ENCODE measurements around the gene RIT1. TPM values are rescaled to one million over a fixed set of nuclear protein-coding genes. Genes with fewer than 3 reads are reported as not detected.
A peak's percentile ranks its signal among the peaks of the same experiment; 100 is the strongest.

RIT1 gene
- total RNA-seq, 1 donor from 2014 or later: 19.0 TPM

DNA sequence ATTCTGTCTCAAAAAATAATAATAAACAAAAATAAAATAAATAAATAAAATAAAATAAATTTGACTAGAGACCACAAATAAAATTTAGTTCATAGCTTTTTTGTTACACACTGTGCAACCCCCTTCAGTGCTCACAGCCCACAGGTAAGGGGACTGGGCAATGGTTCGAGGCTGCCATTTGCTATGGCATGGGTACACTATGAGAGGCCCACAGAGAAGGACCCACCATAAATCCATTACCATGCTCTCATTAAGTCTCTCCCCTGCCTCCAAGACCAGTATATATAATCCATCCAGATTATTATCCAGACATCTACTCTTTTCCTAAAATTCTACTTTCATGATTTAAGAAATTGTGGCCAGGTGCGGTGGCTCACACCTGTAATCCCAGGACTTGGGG, 8.7 kb upstream of the RIT1 start:
- Histone ChIP-seq H3K4me1 (peaks cover 7% of the 10 kb centered on the region), H3K27ac (replicated peaks) (no peak overlapping the region), H3K36me3 (peaks cover 99% of the 10 kb centered on the region), H3K4me3 (no peak overlapping the region), H3K9me3 (replicated peaks) (no peaks in the 10 kb centered on the region), H3K27me3 (ENCODE audit: low read depth) (no peaks in the 10 kb centered on the region)
- no peak for TF ChIP-seq CTCF (IDR thresholded peaks at IDR 0.05; ENCODE audit: borderline replicate concordance)
- intact Hi-C loops (cut with micrococcal nuclease): no loop called here
- no peak for DNase-seq

DNA sequence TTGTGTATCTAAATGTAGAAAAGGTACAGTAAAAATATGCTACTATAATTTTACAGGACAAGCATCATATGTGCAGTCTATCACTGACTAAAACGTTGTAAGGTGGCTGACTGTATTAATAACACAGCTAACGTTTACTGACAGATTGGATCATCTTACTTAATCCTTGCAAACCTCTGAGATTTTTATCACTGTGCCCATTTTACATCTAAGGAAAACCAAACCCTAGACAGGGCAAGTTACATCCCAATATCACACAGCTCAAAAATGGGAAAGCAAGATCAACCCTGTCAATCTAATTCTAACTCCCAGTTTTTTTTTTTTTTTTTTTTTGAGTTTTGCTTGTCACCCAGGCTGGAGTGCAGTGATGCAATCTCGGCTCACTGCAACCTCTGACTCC, 7.5 kb upstream of the RIT1 start:
- intact Hi-C loops (cut with micrococcal nuclease): no loop called here
- peaks cover 99% of the 10 kb centered on the region for H3K36me3 ChIP-seq
- H3K4me1 ChIP-seq: peaks cover 7% of the 10 kb centered on the region
- no peak overlapping the region for H3K27ac ChIP-seq (replicated peaks)
- no peak overlapping the region for H3K4me3 ChIP-seq
- TF ChIP-seq CTCF (IDR thresholded peaks at IDR 0.05; ENCODE audit: borderline replicate concordance): no peak
- DNase-seq: no peak
- no peaks in the 10 kb centered on the region for H3K27me3 ChIP-seq (ENCODE audit: low read depth)
- no peaks in the 10 kb centered on the region for H3K9me3 ChIP-seq (replicated peaks)

GRCh38 chr1:155913969-155914757, 3.0 kb upstream of the RIT1 start:
- TF ChIP-seq CTCF (IDR thresholded peaks at IDR 0.05; ENCODE audit: borderline replicate concordance): no peak
- intact Hi-C loops (cut with micrococcal nuclease): no loop called here
- H3K9me3 ChIP-seq (replicated peaks): no peaks in the 10 kb centered on the region
- no peaks in the 10 kb centered on the region for H3K27me3 ChIP-seq (ENCODE audit: low read depth)
- H3K36me3 ChIP-seq: peaks cover 77% of the 10 kb centered on the region
- H3K27ac ChIP-seq (replicated peaks): peak overlapping the region; percentile 39
- DNase-seq: no peak
- H3K4me3 ChIP-seq: no peak overlapping the region
- peaks cover 35% of the 10 kb centered on the region for H3K4me1 ChIP-seq

- TF ChIP-seq CTCF (IDR thresholded peaks at IDR 0.05; ENCODE audit: borderline replicate concordance): no peak
- Histone ChIP-seq H3K4me1 (peaks cover 35% of the 10 kb centered on the region), H3K27me3 (ENCODE audit: low read depth) (no peaks in the 10 kb centered on the region), H3K27ac (replicated peaks) (peak overlapping the region; percentile 91), H3K4me3 (no peak overlapping the region), H3K36me3 (peaks cover 75% of the 10 kb centered on the region), H3K9me3 (replicated peaks) (no peaks in the 10 kb centered on the region)
- intact Hi-C loops (cut with micrococcal nuclease): no loop called here
- DNase-seq: no peak
Measured at GRCh38 chr1:155912056-155912536, 947 bp upstream of the RIT1 start.

DNA sequence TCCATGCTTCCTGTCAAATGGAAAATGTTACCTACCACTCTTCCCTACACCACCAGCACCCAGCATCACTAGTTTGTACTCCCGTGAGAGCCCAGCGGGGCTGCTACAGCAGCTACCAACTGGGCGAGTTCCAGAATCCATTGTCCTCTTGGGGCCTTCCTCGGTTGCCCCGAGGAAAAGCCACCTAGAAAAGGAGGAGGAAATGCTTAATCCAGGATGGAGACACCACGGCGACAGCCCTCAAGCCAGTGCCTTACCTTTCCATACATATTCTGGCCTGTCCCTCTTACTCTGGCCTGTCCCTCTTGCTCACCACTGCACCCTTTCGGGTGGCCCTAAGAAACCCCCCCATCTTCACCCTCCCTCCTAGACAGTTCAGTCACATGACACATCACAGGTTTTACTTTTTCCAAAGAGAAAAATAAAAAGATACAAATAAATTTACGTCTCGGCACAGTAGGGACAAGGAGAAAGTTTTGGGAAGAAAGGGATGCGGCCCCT, 478 bp downstream of the RIT1 start:
- TF ChIP-seq CTCF (IDR thresholded peaks at IDR 0.05; ENCODE audit: borderline replicate concordance): no peak
- H3K27ac ChIP-seq (replicated peaks): peak overlapping the region; percentile 91
- peak overlapping the region; percentile 82 for H3K4me3 ChIP-seq
- H3K9me3 ChIP-seq (replicated peaks): no peaks in the 10 kb centered on the region
- peaks cover 35% of the 10 kb centered on the region for H3K4me1 ChIP-seq
- intact Hi-C loops (cut with micrococcal nuclease): no loop called here
- no peak for DNase-seq
- H3K36me3 ChIP-seq: peaks cover 74% of the 10 kb centered on the region
- H3K27me3 ChIP-seq (ENCODE audit: low read depth): no peaks in the 10 kb centered on the region
